ENCODE results near the gene RPL3. TPM values are rescaled to one million over a fixed set of nuclear protein-coding genes. Genes with fewer than 3 reads are reported as not detected.

RPL3 gene
- total RNA-seq, 1 experiment from 2014 or later, result 2,830 TPM

DNA sequence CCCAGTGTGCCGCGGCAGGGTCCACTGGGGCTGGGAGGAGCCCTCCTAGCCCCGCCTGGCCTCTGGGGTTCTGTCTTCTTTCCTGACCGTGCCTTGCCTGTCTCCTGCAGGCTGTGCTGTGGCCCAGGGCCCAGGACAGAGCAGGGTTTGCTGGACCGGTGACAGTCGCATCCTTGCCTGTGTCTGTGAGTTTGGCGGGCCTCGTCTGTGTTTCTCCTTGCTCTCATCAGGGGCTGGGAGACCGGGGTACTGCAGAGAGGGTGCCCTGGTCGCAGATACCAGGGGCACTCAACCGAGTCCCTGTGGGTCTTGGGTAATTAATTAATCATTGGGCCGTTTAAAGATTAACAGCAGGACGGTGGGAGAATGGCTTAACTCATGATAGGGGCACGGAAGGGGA lies 29.9 kb downstream of the RPL3 start:
- Histone ChIP-seq H2BK15ac (ENCODE audit: low read depth, low read length) (no peak overlapping the region), H4K91ac (ENCODE audit: insufficient read length, low read depth, low read length) (no peak overlapping the region), H2BK20ac (ENCODE audit: low read depth, low read length, poor library complexity, severe bottlenecking) (no peak overlapping the region), H3K9ac (ENCODE audit: extremely low read depth, insufficient read length, low read length) (no peak overlapping the region), H2BK12ac (ENCODE audit: insufficient read length, low read depth, low read length) (no peak overlapping the region), H3K79me2 (ENCODE audit: insufficient read depth, low read length) (no peaks in the 10 kb centered on the region), H3K27ac (ENCODE audit: insufficient read length, low read depth, low read length) (no peak overlapping the region), H2AFZ (ENCODE audit: low read length) (no peak overlapping the region), H3K23me2 (ENCODE audit: insufficient read length, low read depth, low read length, poor library complexity, severe bottlenecking) (no peaks in the 10 kb centered on the region), H4K8ac (replicated peaks; ENCODE audit: insufficient read length, low read depth, low read length) (no peak overlapping the region), H3K9me3 (ENCODE audit: control insufficient read depth, low read depth, low read length) (no peaks in the 10 kb centered on the region), H3K27me3 (ENCODE audit: insufficient read depth, low read length) (no peaks in the 10 kb centered on the region), H3K4ac (ENCODE audit: low read depth, low read length) (no peak overlapping the region), H3K56ac (ENCODE audit: insufficient read length, low read depth, low read length) (no peak overlapping the region), H3K79me1 (ENCODE audit: insufficient read depth, low read depth, low read length, poor library complexity, severe bottlenecking) (no peaks in the 10 kb centered on the region), H3K18ac (ENCODE audit: insufficient read length, low read depth, low read length) (no peak overlapping the region), H2AK5ac (ENCODE audit: insufficient read length, low read length) (no peak overlapping the region), H3K14ac (ENCODE audit: insufficient read depth, low read length) (no peak overlapping the region), H4K20me1 (ENCODE audit: control insufficient read depth, insufficient read depth, insufficient read length) (no peaks in the 10 kb centered on the region), H3K4me2 (ENCODE audit: insufficient read depth, insufficient read length, low read length) (no peak overlapping the region), H3K4me1 (ENCODE audit: insufficient read depth, low read length) (no peaks in the 10 kb centered on the region; the same call in 1 of the 2 replicates), H2BK5ac (ENCODE audit: insufficient read length, low read length) (no peak overlapping the region), H3K23ac (ENCODE audit: insufficient read length, low read depth, low read length) (no peak overlapping the region), H4K5ac (ENCODE audit: insufficient read length, low read depth, low read length) (no peak overlapping the region), H2BK120ac (ENCODE audit: low read depth, low read length, poor library complexity, severe bottlenecking) (no peak overlapping the region), H3T11ph (ENCODE audit: low read length) (no peak overlapping the region)
- Mint-ChIP-seq H3K9me3 (peaks cover 0 to 4% of the 10 kb centered on the region in 2 experiments; a peak in 1 of 5 replicates), H3K4me3 (no peak overlapping the region), H3K27me3 (ENCODE audit: low read depth) (peaks cover 7% of the 10 kb centered on the region), H3K4me1 (peaks cover 12 to 24% of the 10 kb centered on the region in 2 experiments), H3K36me3 (ENCODE audit: insufficient read depth in 1 of 3, low read depth in 3 of 3) (no peaks in the 10 kb centered on the region), H3K27ac (no peak overlapping the region)
- DNase-seq, result peak; percentile 32
- no CpG with 5 or more reads among the region's 14 CpGs for WGBS (ENCODE audit: extremely low coverage, insufficient read length, low lambda C conversion rate)
- TF ChIP-seq, protein P1, sequence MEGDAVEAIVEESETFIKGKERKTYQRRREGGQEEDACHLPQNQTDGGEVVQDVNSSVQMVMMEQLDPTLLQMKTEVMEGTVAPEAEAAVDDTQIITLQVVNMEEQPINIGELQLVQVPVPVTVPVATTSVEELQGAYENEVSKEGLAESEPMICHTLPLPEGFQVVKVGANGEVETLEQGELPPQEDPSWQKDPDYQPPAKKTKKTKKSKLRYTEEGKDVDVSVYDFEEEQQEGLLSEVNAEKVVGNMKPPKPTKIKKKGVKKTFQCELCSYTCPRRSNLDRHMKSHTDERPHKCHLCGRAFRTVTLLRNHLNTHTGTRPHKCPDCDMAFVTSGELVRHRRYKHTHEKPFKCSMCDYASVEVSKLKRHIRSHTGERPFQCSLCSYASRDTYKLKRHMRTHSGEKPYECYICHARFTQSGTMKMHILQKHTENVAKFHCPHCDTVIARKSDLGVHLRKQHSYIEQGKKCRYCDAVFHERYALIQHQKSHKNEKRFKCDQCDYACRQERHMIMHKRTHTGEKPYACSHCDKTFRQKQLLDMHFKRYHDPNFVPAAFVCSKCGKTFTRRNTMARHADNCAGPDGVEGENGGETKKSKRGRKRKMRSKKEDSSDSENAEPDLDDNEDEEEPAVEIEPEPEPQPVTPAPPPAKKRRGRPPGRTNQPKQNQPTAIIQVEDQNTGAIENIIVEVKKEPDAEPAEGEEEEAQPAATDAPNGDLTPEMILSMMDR (conservative IDR thresholded peaks at IDR 0.05), result no peak
